NCI-H524 treated with DMSO at 0.1 percent for 48 hours (cell line): Measurements from ENCODE around the gene ENPP3.
"Not testable (repeated sequence)": the region's sequence is repeated elsewhere in the genome, so short reads cannot be mapped to it uniquely, and the experiment has no call there.

Experiments
- DNase-seq: peaks from one replicate; lab custom pipeline; 2025; lab: John Stamatoyannopoulos, UW

ENPP3 gene

DNA sequence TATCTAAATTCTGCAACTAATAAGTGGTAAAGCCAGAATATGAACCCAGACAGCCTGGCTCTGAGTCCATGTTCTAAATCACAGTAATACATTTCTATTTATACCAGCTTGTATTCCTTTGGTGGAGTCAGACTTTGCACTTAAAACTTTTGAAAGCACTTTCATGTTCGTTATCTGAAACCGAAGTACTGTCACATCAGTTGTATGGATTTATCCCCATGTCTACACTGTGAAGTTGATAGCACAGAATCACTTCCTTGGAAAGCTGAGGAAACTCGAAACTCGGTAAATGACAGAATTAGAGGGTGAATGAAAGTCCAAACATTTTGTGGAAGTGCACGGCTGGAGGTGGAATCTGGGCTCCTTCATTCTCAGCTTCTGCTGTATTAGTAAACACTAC is 102.0 kb downstream of the ENPP3 start:
- DNase-seq: no peak

DNA sequence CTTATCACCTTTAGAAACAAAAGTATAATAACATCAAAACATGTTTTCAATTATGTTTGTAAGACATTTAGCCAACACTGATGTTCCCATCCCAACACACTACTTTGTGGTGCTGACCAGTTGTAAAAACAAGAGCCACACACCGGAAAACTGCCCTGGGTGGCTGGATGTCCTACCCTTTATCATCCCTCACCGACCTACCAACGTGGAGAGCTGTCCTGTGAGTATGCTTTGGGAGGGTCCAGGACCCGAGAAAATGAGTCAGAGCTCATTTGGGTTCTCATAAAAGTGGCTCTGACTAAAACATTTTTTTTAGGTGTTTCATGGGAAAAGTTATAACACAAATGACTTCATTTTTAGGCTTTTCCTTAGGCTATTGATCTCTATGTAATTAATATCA is 103.1 kb downstream of the ENPP3 start:
- DNase-seq: no peak

DNA sequence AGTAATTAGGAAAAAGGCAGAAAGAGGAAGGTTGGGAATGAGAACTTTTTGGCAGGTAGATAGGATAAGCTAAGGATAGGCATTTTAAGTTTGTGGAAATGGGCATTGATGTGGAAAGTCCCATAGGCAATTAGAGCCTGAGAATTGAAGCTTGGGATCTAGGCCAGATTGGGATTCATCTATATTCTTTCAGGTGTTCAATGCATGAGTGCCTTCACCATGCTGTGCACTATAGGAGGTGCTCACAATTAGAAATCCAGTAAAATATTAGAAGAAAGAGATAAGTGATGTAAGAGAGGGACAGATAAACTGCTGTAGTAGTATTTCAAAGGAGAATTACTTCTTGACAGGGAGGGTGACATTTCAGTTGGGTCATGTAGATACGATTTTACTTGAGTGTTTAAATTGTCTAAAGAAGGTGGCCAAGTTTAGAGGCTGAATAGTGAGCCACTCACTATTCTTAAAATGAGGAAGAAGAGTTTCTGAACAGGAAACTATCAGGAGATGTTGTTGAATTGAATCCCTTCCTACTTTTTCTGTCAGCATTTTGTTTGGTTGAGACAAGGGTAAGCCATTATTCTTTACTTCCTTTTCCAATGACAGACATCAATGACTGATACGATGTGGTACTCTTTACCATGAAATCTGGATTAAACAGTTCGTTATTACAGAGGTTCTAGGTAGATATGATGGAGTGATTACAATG is 104.7 kb downstream of the ENPP3 start:
- no peak for DNase-seq

DNA sequence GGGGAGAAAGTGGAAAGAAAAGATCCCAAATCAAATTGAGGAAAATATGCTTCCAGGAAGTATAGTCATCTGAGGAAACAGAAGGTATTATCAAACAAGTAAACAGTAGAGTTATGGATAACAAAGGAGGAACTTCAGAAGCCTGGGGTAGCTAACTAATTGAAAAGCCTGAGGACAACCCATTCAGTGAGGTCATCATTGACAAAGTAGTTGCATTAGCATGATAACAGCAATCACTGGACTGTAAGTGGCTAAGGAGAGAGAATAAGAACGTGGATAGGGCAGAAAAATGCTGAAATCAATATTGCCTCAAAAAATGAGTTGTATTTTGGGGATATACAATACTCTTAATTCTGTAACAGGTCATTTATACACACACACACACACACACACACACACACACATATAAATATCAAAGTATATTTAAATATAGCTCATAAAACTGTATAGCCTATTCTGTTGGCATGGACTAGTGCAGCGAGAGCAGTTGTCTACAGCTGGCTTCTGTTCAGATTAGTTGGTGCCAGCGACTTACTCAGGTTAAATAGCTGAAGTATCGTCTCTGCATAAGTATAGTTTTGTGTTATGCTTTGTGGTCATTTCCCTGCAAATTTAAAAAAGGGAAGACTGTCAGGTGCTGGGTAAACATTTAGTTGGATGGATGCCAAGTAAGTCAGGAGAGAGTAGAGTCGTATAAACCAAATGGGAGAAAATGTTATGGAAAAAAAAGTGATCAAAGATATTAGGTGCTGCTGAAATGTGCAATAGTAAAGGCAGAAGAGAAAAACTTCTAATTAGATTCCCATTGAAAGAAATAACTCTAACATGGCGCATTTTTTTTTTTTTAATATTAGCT is 107.6 kb downstream of the ENPP3 start:
- no peak for DNase-seq

DNA sequence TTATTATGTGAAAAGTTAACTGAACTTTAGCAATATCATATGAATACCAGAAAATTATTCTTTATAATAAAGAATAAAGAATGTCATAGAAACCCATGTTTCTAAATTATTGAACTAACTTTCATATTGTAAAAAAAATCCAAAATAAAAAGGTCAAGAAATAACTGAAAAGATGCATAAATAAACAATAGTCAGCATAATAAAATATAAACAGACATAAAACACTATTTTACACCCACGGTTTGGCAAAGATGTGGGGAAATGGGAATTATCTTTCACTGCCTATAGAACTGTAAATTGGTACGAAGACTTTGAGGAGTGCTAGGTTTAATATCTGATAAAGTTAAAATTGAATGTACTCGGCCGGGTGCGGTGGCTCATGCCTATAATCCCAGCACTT is 108.4 kb downstream of the ENPP3 start:
- no peak for DNase-seq

DNA sequence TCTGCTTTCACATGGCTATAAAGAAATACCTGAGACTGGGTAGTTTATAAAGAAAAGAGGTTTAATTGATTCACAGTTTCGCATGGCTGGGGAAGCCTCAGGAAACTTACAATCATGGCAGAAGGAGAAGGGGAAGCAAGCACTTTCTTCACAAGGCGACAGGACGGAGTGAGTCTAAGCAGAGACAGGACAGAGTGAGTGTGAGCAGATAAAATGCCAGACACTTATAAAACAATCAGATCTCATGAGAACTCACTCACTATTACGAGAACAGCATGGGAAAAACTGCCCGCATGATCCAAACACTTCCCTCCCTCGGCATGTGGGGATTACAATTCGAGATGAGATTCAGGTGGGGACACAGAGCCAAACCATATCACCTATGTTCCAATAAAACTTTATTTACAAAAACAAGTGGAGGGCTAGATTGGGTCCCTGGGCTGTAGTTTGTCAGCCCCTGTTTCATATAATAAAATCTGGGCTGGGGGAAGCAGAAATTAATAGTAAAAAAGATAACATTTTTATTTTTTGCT is 110.8 kb downstream of the ENPP3 start:
- no peak for DNase-seq

DNA sequence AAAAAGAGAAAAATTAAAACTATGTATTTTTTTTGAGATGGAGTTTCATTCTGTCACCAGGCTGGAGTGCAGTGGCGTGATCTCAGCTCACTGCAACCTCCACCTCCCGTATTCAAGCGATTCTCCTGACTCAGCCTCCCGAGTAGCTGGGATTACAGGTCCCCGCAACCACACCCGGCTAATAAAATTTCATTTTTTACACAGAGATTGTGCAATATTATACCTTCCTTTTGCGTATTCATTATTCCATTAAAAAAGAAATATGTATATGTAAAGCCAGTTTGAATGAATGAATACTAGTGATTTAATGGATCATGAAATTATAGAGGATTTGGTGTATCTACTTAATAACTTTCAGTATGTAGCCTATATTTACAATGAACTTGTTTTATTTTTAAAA is 111.9 kb downstream of the ENPP3 start:
- DNase-seq: no peak

DNA sequence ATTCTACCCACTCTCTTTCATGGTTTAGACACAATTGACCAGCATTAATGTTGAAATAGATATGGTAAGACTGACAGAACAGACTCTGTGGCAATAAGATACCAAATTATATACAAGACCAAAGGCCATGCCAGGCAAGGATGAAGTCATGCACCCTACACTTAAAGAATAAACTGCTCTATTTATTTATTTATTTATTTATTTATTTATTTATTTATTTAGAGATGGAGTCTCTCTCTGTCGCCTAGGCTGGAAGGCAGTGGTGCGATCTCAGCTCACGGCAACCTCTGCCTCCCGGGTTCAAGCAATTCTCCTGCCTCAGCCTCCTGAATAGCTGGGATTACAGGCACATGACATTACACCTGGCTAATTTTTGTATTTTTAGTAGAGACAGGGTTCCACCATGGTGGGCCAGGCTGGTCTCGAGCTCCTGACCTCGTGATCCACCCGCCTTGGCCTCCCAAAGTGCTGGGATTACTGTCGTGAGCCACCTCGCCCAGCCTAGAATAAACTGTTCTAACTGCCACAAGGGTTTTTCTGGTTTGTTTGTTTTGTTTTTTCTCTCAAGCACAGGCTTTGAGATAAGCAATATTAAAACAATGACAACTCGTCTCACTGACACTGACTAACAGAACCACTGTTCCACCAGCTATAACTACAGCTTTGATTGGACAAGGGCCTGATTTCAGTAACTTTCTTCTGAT is 114.1 kb downstream of the ENPP3 start:
- not testable (repeated sequence) for DNase-seq

DNA sequence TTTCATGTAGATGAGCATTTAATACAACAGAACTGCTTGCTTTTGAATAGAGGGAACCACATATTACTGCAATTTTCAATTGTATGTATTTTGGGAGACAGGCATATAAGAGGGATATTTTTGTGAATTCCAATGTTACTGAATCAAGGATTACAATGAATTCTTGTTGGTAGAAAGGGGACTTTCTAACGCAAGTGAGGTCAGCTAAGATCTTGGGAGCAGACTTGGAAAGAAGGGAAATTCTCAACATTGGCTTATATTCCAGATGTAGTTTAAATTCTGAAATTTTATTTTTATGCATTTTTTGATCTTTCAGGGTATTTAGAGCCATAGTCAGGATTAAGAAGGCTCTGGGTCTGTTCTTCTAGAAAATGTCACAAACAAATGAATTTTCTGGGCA is 117.0 kb downstream of the ENPP3 start:
- DNase-seq: no peak

DNA sequence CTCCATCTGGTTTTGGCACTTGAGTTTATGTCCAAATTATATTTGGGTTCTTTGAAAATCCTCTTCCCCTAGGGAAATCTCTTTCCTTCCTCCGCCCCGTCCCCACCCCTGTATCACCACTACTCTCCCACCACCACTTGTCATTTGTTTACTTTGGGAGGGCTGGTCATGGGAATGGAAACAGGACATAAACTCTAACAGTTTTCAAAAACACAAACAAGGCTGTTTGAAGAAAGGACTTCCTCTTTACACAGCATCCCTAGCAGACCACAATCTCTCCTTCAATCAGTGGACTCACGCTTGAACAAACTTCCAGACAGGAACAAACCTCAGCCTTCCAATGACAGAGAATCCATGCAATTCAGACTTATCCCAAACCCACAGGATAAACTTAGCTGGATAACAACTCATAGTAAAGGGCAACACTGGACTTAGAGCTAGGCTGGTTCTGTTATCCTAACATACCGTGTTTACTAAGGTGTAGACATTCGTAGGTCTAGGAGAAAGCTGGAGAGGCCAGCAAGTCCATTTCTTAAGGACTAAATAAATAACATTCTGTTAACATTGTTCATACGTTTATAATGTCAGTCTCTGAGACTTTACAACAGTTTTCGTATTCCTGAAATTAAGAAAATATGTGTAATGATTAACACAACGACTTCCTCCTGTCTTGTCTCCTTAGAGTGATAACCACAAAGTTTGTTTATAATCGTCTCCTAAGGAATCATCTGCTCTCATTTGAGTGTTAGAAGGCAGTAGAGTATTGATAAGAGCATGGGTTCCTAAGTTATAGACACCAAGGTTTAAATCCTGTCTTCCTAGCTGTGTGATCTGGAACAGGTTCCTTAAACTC is 117.8 kb downstream of the ENPP3 start:
- DNase-seq: no peak

DNA sequence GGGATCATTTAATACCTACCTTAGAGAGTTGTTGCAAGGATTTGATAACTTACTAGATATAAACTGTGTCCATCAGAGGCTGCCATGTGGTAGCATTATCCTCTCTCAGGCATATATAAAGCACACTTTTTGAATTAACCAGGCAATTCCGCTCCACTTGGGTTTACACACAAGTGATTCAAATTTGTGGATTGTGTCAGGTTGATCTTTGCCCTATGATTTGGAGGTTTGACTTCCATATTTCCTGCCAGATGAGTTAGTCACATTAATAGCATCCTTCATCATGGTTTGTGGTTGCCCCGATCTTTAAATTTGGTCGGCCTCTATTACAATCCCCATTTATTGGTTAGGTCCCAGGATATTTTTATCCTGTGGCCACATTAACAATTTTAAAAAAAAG is 118.5 kb downstream of the ENPP3 start:
- no peak for DNase-seq

DNA sequence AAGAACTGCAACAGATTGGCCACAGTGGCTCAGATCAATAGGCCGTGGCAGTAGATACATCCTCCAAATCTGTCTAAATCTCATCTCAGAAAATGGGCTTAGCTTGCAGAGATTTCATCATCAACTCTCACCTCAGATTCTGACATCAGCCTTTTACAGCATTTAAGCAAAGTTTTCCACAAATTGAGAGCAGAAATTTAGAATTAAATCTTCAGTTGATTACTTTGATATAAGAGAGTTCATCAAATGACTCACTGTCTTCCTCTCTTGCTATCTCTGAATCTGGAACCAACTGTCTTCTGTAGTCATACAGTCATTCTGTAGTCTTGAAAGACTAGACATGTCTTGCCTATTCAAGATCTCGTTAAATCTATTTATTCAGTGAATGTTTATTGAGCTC is 118.9 kb downstream of the ENPP3 start:
- no peak for DNase-seq

DNA sequence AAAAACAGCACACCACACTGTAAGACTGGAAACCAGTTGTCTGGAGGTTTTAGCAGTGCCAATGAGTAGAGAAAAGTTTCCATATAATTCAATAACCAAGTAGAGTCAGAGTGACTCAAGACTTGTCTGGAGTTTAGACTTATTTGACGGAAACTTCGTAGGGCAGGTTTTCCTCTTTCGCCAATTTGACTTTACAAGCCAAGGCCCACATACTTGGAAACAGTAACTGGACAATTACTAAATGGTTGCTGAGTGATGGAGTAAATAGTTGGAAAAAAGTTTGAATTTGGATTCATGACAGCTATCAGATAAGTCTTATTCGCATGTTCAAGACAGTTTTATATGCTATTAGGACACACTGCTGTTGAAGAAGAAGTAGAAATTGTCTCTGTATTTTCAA is 121.8 kb downstream of the ENPP3 start:
- no peak for DNase-seq

DNA sequence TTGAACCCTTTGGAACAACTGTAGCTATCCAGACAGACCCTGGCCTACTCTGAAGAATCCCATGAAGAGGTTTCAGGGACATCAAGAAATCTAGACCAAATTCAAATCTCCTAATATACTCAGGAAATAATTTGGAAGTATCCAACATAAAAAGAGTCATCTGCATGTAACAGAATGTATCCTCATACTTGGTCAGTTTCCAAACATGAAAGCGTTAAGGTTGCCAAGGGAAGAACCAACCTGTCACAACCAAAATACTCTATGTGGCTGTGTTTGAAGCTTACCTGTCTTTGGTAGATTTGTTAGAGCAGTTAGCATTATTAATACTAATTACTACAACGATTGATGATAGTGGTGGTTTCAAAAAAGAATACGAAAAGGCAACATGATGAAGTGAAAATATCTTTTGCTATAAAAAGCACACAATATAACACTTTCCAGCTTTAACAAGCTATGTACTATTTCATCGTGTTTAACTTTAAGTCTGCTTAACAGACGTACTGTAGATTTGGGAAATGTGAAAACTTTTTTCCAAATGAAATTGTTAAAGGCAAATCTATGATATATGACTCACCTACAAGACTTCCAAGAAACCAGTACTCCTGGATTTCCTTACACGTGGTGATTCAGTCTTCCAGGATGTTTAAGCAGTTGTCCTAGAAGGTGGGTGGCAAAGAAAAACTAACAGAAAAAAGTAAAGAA is 124.1 kb downstream of the ENPP3 start:
- no peak for DNase-seq

DNA sequence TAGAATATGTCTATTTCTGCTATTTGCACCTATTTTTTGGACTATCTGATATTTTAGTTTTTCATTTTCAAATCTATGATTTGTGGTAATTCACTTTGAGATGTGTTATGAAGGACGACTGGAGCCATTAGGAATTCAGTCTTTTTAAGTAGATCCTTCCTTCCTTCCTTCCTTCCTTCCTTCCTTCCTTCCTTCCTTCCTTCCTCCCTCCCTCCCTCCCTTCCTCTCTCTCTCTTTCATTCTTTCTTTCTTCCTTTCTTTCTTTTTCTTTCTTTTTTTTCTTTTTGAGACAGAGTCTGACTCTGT is 124.6 kb downstream of the ENPP3 start:
- DNase-seq: no peak

DNA sequence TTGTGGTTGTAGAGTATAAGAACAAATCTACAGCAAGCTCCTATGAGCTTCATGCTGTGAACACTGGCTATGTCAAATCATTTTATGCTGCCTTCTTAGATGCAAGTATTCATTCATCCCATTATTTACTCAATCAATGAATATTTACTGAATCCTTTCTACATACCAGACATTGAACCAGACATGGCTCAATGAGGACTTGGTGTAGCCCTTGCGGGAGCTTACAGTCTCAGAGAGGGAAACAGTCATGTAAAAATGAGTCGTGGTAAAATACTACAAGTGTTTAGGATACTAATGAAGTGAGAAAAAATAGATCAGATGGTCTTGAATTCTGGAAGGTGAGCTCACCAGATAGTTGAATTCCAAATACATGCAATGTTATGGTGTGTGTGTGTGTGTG is 125.9 kb downstream of the ENPP3 start:
- no peak for DNase-seq

DNA sequence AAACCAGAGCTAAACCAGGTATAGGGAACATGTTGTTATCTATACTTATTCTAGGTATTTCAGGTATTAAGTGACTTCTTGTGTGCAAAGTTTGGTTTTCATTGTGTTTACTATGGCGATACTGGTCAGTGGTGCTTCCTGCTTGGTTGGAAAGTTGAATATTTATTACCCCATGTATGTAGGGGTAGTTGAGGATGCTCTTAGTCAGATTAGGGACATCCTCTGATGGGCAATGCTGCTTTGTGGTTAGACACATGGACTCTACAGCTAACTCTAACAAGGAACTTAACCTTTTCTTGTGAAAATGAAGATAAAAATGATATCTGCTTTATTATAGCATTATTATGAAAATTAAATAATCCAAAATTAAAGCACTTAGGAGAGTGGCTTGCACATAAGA is 126.6 kb downstream of the ENPP3 start:
- DNase-seq: no peak

DNA sequence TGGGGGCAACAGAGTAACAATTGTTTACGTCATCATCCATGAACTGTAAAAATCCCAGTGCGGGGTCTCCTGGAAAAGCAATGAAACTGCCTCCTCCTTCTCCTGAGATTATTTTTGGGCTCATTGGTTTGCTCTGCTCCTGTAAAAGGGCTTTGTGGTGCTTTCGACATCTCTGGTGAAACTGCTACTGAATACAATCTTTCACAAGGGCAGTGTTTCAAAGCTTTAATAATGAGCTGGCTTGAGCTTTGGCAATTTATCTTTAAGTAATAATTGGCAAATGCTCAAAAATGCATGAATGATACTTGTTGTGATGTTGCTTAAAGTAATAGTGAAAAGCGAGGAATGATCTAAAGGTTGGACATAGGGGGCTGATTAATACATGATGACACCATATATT is 127.2 kb downstream of the ENPP3 start:
- no peak for DNase-seq

DNA sequence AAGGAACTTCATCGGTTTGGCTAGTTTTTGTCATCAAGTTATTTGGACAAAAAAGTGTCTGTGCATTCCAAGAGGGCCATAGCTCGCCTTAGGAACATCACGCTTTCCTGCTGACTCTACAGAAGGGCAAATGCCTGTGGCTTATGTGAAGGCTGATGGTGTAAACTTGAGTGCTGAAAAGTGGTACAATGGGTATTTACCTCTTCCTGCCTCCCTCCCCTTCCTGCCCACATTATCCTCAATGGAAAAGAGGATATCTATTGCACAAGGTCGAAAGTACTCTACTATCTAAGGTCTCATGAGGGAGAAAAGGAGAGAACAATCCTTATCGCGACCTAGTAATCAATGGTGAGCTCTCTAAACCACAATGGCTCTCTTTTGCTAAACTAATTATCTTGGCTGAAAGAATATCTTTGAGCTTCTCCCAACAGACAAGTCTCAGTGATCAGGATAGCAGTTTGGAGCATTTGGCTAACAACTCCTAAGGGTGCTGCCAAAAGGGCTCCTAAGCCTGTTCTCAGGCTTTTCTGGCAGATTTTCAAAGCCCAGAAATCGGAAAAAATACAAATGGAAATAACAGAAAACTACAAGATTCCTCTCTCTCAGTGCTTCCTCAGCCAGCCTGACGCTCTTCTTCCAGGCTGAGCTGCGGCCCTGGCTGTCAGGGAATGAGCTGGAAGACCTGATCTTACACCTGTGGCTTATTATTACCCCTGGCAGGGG is 128.1 kb downstream of the ENPP3 start:
- DNase-seq: no peak

DNA sequence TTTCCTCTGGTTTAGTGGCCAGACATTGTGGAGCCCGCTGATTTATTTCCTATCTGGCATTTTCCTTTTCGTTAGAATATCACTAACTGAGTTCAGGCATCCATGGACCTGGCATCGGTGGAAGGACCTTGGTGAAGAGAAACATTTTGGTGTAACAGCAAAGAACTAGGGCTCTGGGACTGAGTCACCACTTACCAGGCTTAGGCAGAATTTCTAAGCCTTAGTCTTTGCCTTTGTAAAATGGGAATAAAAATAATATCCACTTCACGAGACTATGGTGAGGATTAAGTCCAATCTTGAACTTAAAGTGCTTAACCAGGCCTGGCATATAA is 128.7 kb downstream of the ENPP3 start:
- DNase-seq: no peak

DNA sequence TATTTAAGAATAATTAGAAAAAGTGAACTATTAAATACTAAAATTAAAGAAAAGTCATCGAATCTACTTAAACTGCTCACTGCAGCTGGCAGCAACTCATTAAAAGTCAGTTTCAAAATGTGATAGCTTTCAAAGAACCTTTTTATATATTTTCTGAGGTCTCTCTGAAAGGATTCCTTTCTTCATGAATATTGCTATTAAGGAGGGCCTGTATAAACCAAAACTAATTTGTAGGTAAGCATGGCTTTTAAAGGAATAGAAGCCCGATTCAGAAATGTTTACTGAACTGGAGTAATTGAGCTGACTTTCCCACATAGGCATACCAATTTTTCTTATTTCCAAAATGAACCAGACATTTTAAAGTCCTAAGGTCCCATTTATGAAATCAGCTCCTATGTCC is 129.5 kb downstream of the ENPP3 start:
- DNase-seq: no peak
